Stimulated activated CD4-positive, alpha-beta T cell treated with anti-CD3 and anti-CD28 coated beads, Interleukin-1b, Interleukin-23, amount 100 ng/mL, for 4 hours (primary cell): ENCODE measurements around the gene SKAP1.

Source experiments
- DNase-seq, 2 donors: peaks; one replicate each; pipeline ENCODE4 v3.0.0-alpha.2; 2020; ENCODE audit warnings: low read depth in 2 of 2

SKAP1 gene

GRCh38 chr17:48244814-48245213, 185.2 kb downstream of the SKAP1 start:
- no peak for DNase-seq

- no peak for DNase-seq
These were observed 185.8 kb downstream of the SKAP1 start for GRCh38 chr17:48244121-48244711.

- DNase-seq: no peak
These were observed 188.1 kb downstream of the SKAP1 start for GRCh38 chr17:48241770-48242497.

GRCh38 chr17:48241131-48241591, 188.9 kb downstream of the SKAP1 start:
- no peak for DNase-seq

GRCh38 chr17:48240562-48241130, 189.4 kb downstream of the SKAP1 start:
- no peak for DNase-seq

GRCh38 chr17:48240122-48240521, 189.9 kb downstream of the SKAP1 start:
- no peak for DNase-seq

GRCh38 chr17:48239603-48239995, 190.4 kb downstream of the SKAP1 start:
- DNase-seq: no peak

- DNase-seq: no peak
These were observed 190.9 kb downstream of the SKAP1 start for GRCh38 chr17:48238933-48239602.

- DNase-seq: no peak
These were observed 192.6 kb downstream of the SKAP1 start for GRCh38 chr17:48237456-48237855.

- no peak for DNase-seq
These were observed 193.3 kb downstream of the SKAP1 start for GRCh38 chr17:48236681-48237134.

- no peak for DNase-seq
These were observed 195.1 kb downstream of the SKAP1 start for GRCh38 chr17:48234922-48235321.

GRCh38 chr17:48231995-48232959, 197.7 kb downstream of the SKAP1 start:
- DNase-seq: no peak

GRCh38 chr17:48229936-48230335, 200.1 kb downstream of the SKAP1 start:
- no peak for DNase-seq

- DNase-seq: no peak
These were observed 201.3 kb downstream of the SKAP1 start for GRCh38 chr17:48228720-48229119.

GRCh38 chr17:48225725-48226567, 204.1 kb downstream of the SKAP1 start:
- no peak for DNase-seq

- no peak for DNase-seq
These were observed 206.1 kb downstream of the SKAP1 start for GRCh38 chr17:48223945-48224344.

- DNase-seq: no peak
These were observed 210.4 kb downstream of the SKAP1 start for GRCh38 chr17:48219617-48220016.

GRCh38 chr17:48215583-48216139, 214.4 kb downstream of the SKAP1 start:
- DNase-seq: no peak

GRCh38 chr17:48213797-48214196, 216.2 kb downstream of the SKAP1 start:
- DNase-seq: no peak

- DNase-seq: no peak
These were observed 218.2 kb downstream of the SKAP1 start for GRCh38 chr17:48211787-48212186.
